Measurements from ENCODE around the gene CBX3. TPM values are rescaled to one million over a fixed set of nuclear protein-coding genes. Genes with fewer than 3 reads are reported as not detected.
A peak's percentile ranks its signal among the peaks of the same experiment; 100 is the strongest.

CBX3 gene
- total RNA-seq, 2 donors from 2014 or later, result 34.2 to 63.3 TPM

- no peak overlapping the region for H3K4me3 ChIP-seq
Measured at GRCh38 chr7:26195182-26195581, 6.4 kb upstream of the CBX3 start.

GRCh38 chr7:26195867-26196657, 5.5 kb upstream of the CBX3 start:
- no peak overlapping the region for H3K4me3 ChIP-seq
- H3K27me3 ChIP-seq, result no peaks in the 10 kb centered on the region
- H3K9me3 ChIP-seq, result no peaks in the 10 kb centered on the region
- peaks cover 64% of the 10 kb centered on the region for H3K4me1 ChIP-seq
- 30 to 36% methylated on average over 10 of the region's 10 CpGs for WGBS, 2 donors
- intact Hi-C loops (cut with DNase I), result no loop called here
- H3K27ac ChIP-seq, result peak overlapping the region in 1 of 4 donors; percentile 10
- peaks cover 7 to 42% of the 10 kb centered on the region in 2 donors for H3K36me3 ChIP-seq (replicated peaks in 1 of 2; ENCODE audit: insufficient read depth in 1 of 2, low read depth in 2 of 2)
- no peak for DNase-seq
- no peak for ATAC-seq
- no peak for TF ChIP-seq CTCF (IDR thresholded peaks at IDR 0.05)
- no peak for TF ChIP-seq POLR2A (IDR thresholded peaks at IDR 0.05)

More at GRCh38 chr7:26195182-26195581, 6.4 kb upstream of the CBX3 start:
- DNase-seq (no peak), ATAC-seq (no peak)
- no peaks in the 10 kb centered on the region for H3K9me3 ChIP-seq
- intact Hi-C loops (cut with DNase I), result no loop called here
- peaks cover 72% of the 10 kb centered on the region for H3K4me1 ChIP-seq
- 54 to 64% methylated on average over 5 of the region's 5 CpGs for WGBS, 2 donors
- peaks cover 15 to 51% of the 10 kb centered on the region in 2 donors for H3K36me3 ChIP-seq (replicated peaks in 1 of 2; ENCODE audit: insufficient read depth in 1 of 2, low read depth in 2 of 2)
- no peak for TF ChIP-seq POLR2A (IDR thresholded peaks at IDR 0.05)
- no peak for TF ChIP-seq CTCF (IDR thresholded peaks at IDR 0.05)
- no peaks in the 10 kb centered on the region for H3K27me3 ChIP-seq
- H3K27ac ChIP-seq, result peak overlapping the region in 1 of 4 donors; percentile 48

- Histone ChIP-seq H3K36me3 (replicated peaks in 1 of 2; ENCODE audit: insufficient read depth in 1 of 2, low read depth in 2 of 2) (peaks cover 3 to 32% of the 10 kb centered on the region in 2 donors), H3K9me3 (no peaks in the 10 kb centered on the region), H3K4me1 (peaks cover 53% of the 10 kb centered on the region), H3K27ac (peak overlapping the region in 1 of 4 donors; percentile 100), H3K4me3 (peak overlapping the region in 1 of 2 donors; percentile 84), H3K27me3 (no peaks in the 10 kb centered on the region)
- intact Hi-C loops (cut with DNase I), result no loop called here
- DNase-seq (no peak), ATAC-seq (no peak)
- 7% methylated on average over 5 of the region's 5 CpGs for WGBS, 2 donors
- TF ChIP-seq POLR2A (IDR thresholded peaks at IDR 0.05) (no peak), CTCF (IDR thresholded peaks at IDR 0.05) (no peak)
Measured at GRCh38 chr7:26197153-26198115, 4.1 kb upstream of the CBX3 start.

GRCh38 chr7:26198133-26198780, 3.3 kb upstream of the CBX3 start:
- peak overlapping the region in 3 of 4 donors; percentile 99 to 100 (median 99) for H3K27ac ChIP-seq
- no peaks in the 10 kb centered on the region for H3K9me3 ChIP-seq
- intact Hi-C loops (cut with DNase I), result no loop called here
- peaks cover 49% of the 10 kb centered on the region for H3K4me1 ChIP-seq
- H3K36me3 ChIP-seq (replicated peaks in 1 of 2; ENCODE audit: insufficient read depth in 1 of 2, low read depth in 2 of 2), result peaks cover 0 to 24% of the 10 kb centered on the region in 2 donors
- peak overlapping the region in 1 of 2 donors; percentile 84 for H3K4me3 ChIP-seq
- peak in 2 of 3 donors; percentile 17 to 26 for TF ChIP-seq POLR2A (IDR thresholded peaks at IDR 0.05)
- TF ChIP-seq CTCF (IDR thresholded peaks at IDR 0.05), result peak in 6 of 7 experiments; percentile 55 to 79 (median 75)
- 0 to 1% methylated on average over 6 of the region's 6 CpGs for WGBS, 2 donors
- no peak for ATAC-seq
- no peaks in the 10 kb centered on the region for H3K27me3 ChIP-seq
- no peak for DNase-seq

All from body of pancreas (tissue), 4 donors.